Measurements from ENCODE around the gene FAF1. TPM values are rescaled to one million over a fixed set of nuclear protein-coding genes. Genes with fewer than 3 reads are reported as not detected.

FAF1 gene
- total RNA-seq, 1 experiment from 2014 or later = 78.7 TPM

- no peak for DNase-seq
- H3K4me1 ChIP-seq = no peaks in the 10 kb centered on the region
- ChIA-PET CTCF (no interaction called here), POLR2A (no interaction called here)
- no TSS peak for BruUV-seq (replicated peaks)
- TF ChIP-seq, protein P1, sequence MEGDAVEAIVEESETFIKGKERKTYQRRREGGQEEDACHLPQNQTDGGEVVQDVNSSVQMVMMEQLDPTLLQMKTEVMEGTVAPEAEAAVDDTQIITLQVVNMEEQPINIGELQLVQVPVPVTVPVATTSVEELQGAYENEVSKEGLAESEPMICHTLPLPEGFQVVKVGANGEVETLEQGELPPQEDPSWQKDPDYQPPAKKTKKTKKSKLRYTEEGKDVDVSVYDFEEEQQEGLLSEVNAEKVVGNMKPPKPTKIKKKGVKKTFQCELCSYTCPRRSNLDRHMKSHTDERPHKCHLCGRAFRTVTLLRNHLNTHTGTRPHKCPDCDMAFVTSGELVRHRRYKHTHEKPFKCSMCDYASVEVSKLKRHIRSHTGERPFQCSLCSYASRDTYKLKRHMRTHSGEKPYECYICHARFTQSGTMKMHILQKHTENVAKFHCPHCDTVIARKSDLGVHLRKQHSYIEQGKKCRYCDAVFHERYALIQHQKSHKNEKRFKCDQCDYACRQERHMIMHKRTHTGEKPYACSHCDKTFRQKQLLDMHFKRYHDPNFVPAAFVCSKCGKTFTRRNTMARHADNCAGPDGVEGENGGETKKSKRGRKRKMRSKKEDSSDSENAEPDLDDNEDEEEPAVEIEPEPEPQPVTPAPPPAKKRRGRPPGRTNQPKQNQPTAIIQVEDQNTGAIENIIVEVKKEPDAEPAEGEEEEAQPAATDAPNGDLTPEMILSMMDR (IDR thresholded peaks at IDR 0.05; ENCODE audit: insufficient read depth in 1 of 2, low read depth in 1 of 2, low read length in 1 of 2, severe bottlenecking in 1 of 2, unreplicated experiment in 1 of 2) = no peak
- Mint-ChIP-seq H3K4me3 (ENCODE audit: unreplicated experiment) (no peak overlapping the region), H3K27me3 (ENCODE audit: insufficient read depth, unreplicated experiment) (no peaks in the 10 kb centered on the region), H3K36me3 (ENCODE audit: insufficient read depth, unreplicated experiment) (no peaks in the 10 kb centered on the region), H3K27ac (ENCODE audit: unreplicated experiment) (no peak overlapping the region), H3K4me1 (ENCODE audit: low read depth, unreplicated experiment) (no peaks in the 10 kb centered on the region), H3K9me3 (ENCODE audit: unreplicated experiment) (no peaks in the 10 kb centered on the region)
- no peak overlapping the region for H3K4me3 ChIP-seq (ENCODE audit: low read depth, low read length)
- no peaks in the 10 kb centered on the region for H3K36me3 ChIP-seq (ENCODE audit: control insufficient read depth, insufficient read depth, low read length)
- no peaks in the 10 kb centered on the region for H3K9me3 ChIP-seq
- no peaks in the 10 kb centered on the region for H3K27me3 ChIP-seq (replicated peaks; ENCODE audit: control insufficient read depth, insufficient read depth, low read length)
- intact Hi-C loops (cut with micrococcal nuclease; ENCODE audit: unreplicated experiment) = no loop called here
Observed at GRCh38 chr1:50684185-50684584, 275.9 kb downstream of the FAF1 start.

- Histone ChIP-seq H3K36me3 (ENCODE audit: control insufficient read depth, insufficient read depth, low read length) (no peaks in the 10 kb centered on the region), H3K4me1 (no peaks in the 10 kb centered on the region), H3K9me3 (no peaks in the 10 kb centered on the region), H3K4me3 (ENCODE audit: low read depth, low read length) (no peak overlapping the region), H3K27me3 (replicated peaks; ENCODE audit: control insufficient read depth, insufficient read depth, low read length) (no peaks in the 10 kb centered on the region)
- intact Hi-C loops (cut with micrococcal nuclease; ENCODE audit: unreplicated experiment) = no loop called here
- no TSS peak for BruUV-seq (replicated peaks)
- Mint-ChIP-seq H3K27me3 (ENCODE audit: insufficient read depth, unreplicated experiment) (no peaks in the 10 kb centered on the region), H3K27ac (ENCODE audit: unreplicated experiment) (no peak overlapping the region), H3K9me3 (ENCODE audit: unreplicated experiment) (no peaks in the 10 kb centered on the region), H3K4me1 (ENCODE audit: low read depth, unreplicated experiment) (no peaks in the 10 kb centered on the region), H3K4me3 (ENCODE audit: unreplicated experiment) (no peak overlapping the region), H3K36me3 (ENCODE audit: insufficient read depth, unreplicated experiment) (no peaks in the 10 kb centered on the region)
- no peak for DNase-seq
- TF ChIP-seq, protein P1 (IDR thresholded peaks at IDR 0.05; ENCODE audit: insufficient read depth in 1 of 2, low read depth in 1 of 2, low read length in 1 of 2, severe bottlenecking in 1 of 2, unreplicated experiment in 1 of 2) = no peak
- CTCF ChIA-PET = no interaction called here
- POLR2A ChIA-PET = no interaction called here
Observed at GRCh38 chr1:50681931-50682330, 278.1 kb downstream of the FAF1 start.

GRCh38 chr1:50667710-50668356 lies 292.2 kb downstream of the FAF1 start:
- no peaks in the 10 kb centered on the region for H3K36me3 ChIP-seq (ENCODE audit: control insufficient read depth, insufficient read depth, low read length)
- no peak overlapping the region for H3K4me3 Mint-ChIP-seq (ENCODE audit: unreplicated experiment)
- DNase-seq = no peak
- no peaks in the 10 kb centered on the region for H3K36me3 Mint-ChIP-seq (ENCODE audit: insufficient read depth, unreplicated experiment)
- no TSS peak for BruUV-seq (replicated peaks)
- intact Hi-C loops (cut with micrococcal nuclease; ENCODE audit: unreplicated experiment) = no loop called here
- CTCF ChIA-PET = no interaction called here
- H3K9me3 Mint-ChIP-seq (ENCODE audit: unreplicated experiment) = no peaks in the 10 kb centered on the region
- no peaks in the 10 kb centered on the region for H3K4me1 ChIP-seq
- H3K27me3 Mint-ChIP-seq (ENCODE audit: insufficient read depth, unreplicated experiment) = no peaks in the 10 kb centered on the region
- no peaks in the 10 kb centered on the region for H3K9me3 ChIP-seq
- H3K27me3 ChIP-seq (replicated peaks; ENCODE audit: control insufficient read depth, insufficient read depth, low read length) = no peaks in the 10 kb centered on the region
- no peak overlapping the region for H3K4me3 ChIP-seq (ENCODE audit: low read depth, low read length)
- POLR2A ChIA-PET = no interaction called here
- no peaks in the 10 kb centered on the region for H3K4me1 Mint-ChIP-seq (ENCODE audit: low read depth, unreplicated experiment)
- TF ChIP-seq, protein P1 (IDR thresholded peaks at IDR 0.05; ENCODE audit: insufficient read depth in 1 of 2, low read depth in 1 of 2, low read length in 1 of 2, severe bottlenecking in 1 of 2, unreplicated experiment in 1 of 2) = no peak
- H3K27ac Mint-ChIP-seq (ENCODE audit: unreplicated experiment) = no peak overlapping the region
